Caco-2 (cell line): ENCODE measurements around the gene SGSM1. TPM values are rescaled to one million over a fixed set of nuclear protein-coding genes. Genes with fewer than 3 reads are reported as not detected.
"Not testable (repeated sequence)": the region's sequence is repeated elsewhere in the genome, so short reads cannot be mapped to it uniquely, and the experiment has no call there.

ENCODE experiments used
- BruUV-seq: library from RNA; stranded (reverse); fragments of 400-500 nt; replicated peaks from 2 replicates; lab custom pipeline; 2021; lab: Mats Ljungman, UMichigan
- CTCF ChIA-PET: fragments of 300-600 bp; sonication (Branson Sonifier 250); formaldehyde crosslinking; loops from one replicate; lab custom pipeline; 2022; ENCODE audit warnings: antibody characterized with exemption; lab: Charles Lee
- POLR2A ChIA-PET: fragments of 300-600 bp; sonication (Branson Sonifier 250); formaldehyde crosslinking; loops from one replicate; lab custom pipeline; 2022; ENCODE audit warnings: antibody characterized with exemption; lab: Charles Lee
- DNase-seq, 2 experiments: peaks; one replicate each; pipeline versions ENCODE4 v3.0.0 to v3.0.0-alpha.2; 2020 to 2022
- H3K27me3 ChIP-seq: replicated peaks from 2 replicates; pipeline ENCODE4 v1.6.0; 2011; ENCODE audit warnings: low read length; ENCODE audit not compliant: control insufficient read depth, insufficient read depth
- H3K36me3 ChIP-seq: 2 replicates; pipeline ENCODE4 v1.5.1; 2011; ENCODE audit warnings: low read length; ENCODE audit not compliant: control insufficient read depth, insufficient read depth
- H3K4me1 ChIP-seq: fragments of 250-450 bp; sonication (Bioruptor Pico); 2 replicates; pipeline ENCODE4 v1.5.1; 2020; ENCODE audit warnings: mild to moderate bottlenecking
- H3K4me3 ChIP-seq: 2 replicates; pipeline ENCODE4 v1.5.1; 2011; ENCODE audit warnings: low read depth, mild to moderate bottlenecking, control low read depth, low read length
- H3K9me3 ChIP-seq: fragments of 250-450 bp; sonication (Bioruptor Pico); 2 replicates; pipeline ENCODE4 v1.5.1; 2020; ENCODE audit warnings: mild to moderate bottlenecking, moderate library complexity
- H3K27ac Mint-ChIP-seq: one replicate; pipeline ENCODE4 v1.8.0; 2022; ENCODE audit warnings: mixed read lengths; ENCODE audit not compliant: unreplicated experiment
- H3K27me3 Mint-ChIP-seq: one replicate; pipeline ENCODE4 v1.8.0; 2022; ENCODE audit warnings: mixed read lengths; ENCODE audit not compliant: insufficient read depth, unreplicated experiment
- H3K36me3 Mint-ChIP-seq: one replicate; pipeline ENCODE4 v1.8.0; 2022; ENCODE audit warnings: mild to moderate bottlenecking, mixed read lengths; ENCODE audit not compliant: insufficient read depth, unreplicated experiment
- H3K4me1 Mint-ChIP-seq: one replicate; pipeline ENCODE4 v1.8.0; 2022; ENCODE audit warnings: low read depth, mixed read lengths; ENCODE audit not compliant: unreplicated experiment
- H3K4me3 Mint-ChIP-seq: one replicate; pipeline ENCODE4 v1.8.0; 2022; ENCODE audit warnings: mild to moderate bottlenecking, moderate library complexity, mixed read lengths; ENCODE audit not compliant: unreplicated experiment
- H3K9me3 Mint-ChIP-seq: one replicate; pipeline ENCODE4 v1.8.0; 2022; ENCODE audit warnings: mixed read lengths; ENCODE audit not compliant: unreplicated experiment
- CTCF ChIP-seq, 2 experiments: fragments of 200-600 bp in 1 of 2; IDR thresholded peaks; 1 replicate in 1 of 2; 2 replicates in 1 of 2; pipeline versions ENCODE4 v1.5.1 to v1.8.0; 2011 to 2022; ENCODE audit warnings: antibody characterized with exemption in 1 of 2, control low read depth in 1 of 2, inconsistent platforms in 1 of 2, low read depth in 1 of 2, low read length in 1 of 2, mild to moderate bottlenecking in 1 of 2, moderate library complexity in 1 of 2; ENCODE audit not compliant: insufficient read depth in 1 of 2, severe bottlenecking in 1 of 2, unreplicated experiment in 1 of 2
- intact Hi-C: fragments of 100-400 bp; cut with micrococcal nuclease; formaldehyde crosslinking; loops from one replicate; pipeline ENCODE4 v1.10.0; 2022; ENCODE audit not compliant: unreplicated experiment
- total RNA-seq: library from RNA; stranded (reverse); gene quantifications from 2 replicates; pipeline ENCODE4 v1.2.3, GENCODE V29; 2022

The SGSM1 gene
- total RNA-seq, 1 experiment from 2014 or later, result 6.1 TPM

- Mint-ChIP-seq H3K9me3 (no peaks in the 10 kb centered on the region), H3K36me3 (no peaks in the 10 kb centered on the region), H3K4me3 (no peak overlapping the region), H3K4me1 (peaks cover 7% of the 10 kb centered on the region), H3K27me3 (no peaks in the 10 kb centered on the region), H3K27ac (peak overlapping the region; percentile 86)
- BruUV-seq, result no TSS peak
- no peaks in the 10 kb centered on the region for H3K27me3 ChIP-seq
- TF ChIP-seq CTCF (IDR thresholded peaks at IDR 0.05; ENCODE audit: insufficient read depth in 1 of 2, low read depth in 1 of 2, low read length in 1 of 2, severe bottlenecking in 1 of 2, unreplicated experiment in 1 of 2), result no peak
- no peak for DNase-seq
- CTCF ChIA-PET, result no interaction called here
- intact Hi-C loops, result no loop called here
- H3K9me3 ChIP-seq, result no peaks in the 10 kb centered on the region
- no peak overlapping the region for H3K4me3 ChIP-seq
- peaks cover 13% of the 10 kb centered on the region for H3K4me1 ChIP-seq
- POLR2A ChIA-PET, result no interaction called here
- H3K36me3 ChIP-seq, result no peaks in the 10 kb centered on the region
Measured at GRCh38 chr22:24894998-24895397, 89.0 kb downstream of the SGSM1 start.

- peaks cover 24% of the 10 kb centered on the region for H3K9me3 Mint-ChIP-seq
- intact Hi-C loops, result no loop called here
- BruUV-seq, result no TSS peak
- peaks cover 15% of the 10 kb centered on the region for H3K36me3 Mint-ChIP-seq
- H3K27me3 Mint-ChIP-seq, result no peaks in the 10 kb centered on the region
- no peak overlapping the region for H3K4me3 Mint-ChIP-seq
- Histone ChIP-seq H3K4me1 (no peaks in the 10 kb centered on the region), H3K9me3 (no peaks in the 10 kb centered on the region), H3K27me3 (no peaks in the 10 kb centered on the region), H3K4me3 (no peak overlapping the region), H3K36me3 (no peaks in the 10 kb centered on the region; the same call in 1 of the 2 replicates)
- ChIA-PET POLR2A (interaction anchor here (0.6 kb wide), 1 partner anchor 346 kb away, joined by 5 read pairs; no protein-coding TSS in a partner anchor), CTCF (no interaction called here)
- no peak for DNase-seq
- no peaks in the 10 kb centered on the region for H3K4me1 Mint-ChIP-seq
- no peak overlapping the region for H3K27ac Mint-ChIP-seq
- no peak for TF ChIP-seq CTCF (IDR thresholded peaks at IDR 0.05; ENCODE audit: insufficient read depth in 1 of 2, low read depth in 1 of 2, low read length in 1 of 2, severe bottlenecking in 1 of 2, unreplicated experiment in 1 of 2)
Measured at GRCh38 chr22:24901448-24901847, 95.4 kb downstream of the SGSM1 start.

GRCh38 chr22:24905909-24906308 lies 99.9 kb downstream of the SGSM1 start:
- Mint-ChIP-seq H3K27me3 (no peaks in the 10 kb centered on the region), H3K9me3 (peaks cover 24% of the 10 kb centered on the region), H3K4me3 (no peak overlapping the region), H3K36me3 (peaks cover 15% of the 10 kb centered on the region), H3K27ac (no peak overlapping the region), H3K4me1 (no peaks in the 10 kb centered on the region)
- no peak overlapping the region for H3K4me3 ChIP-seq
- no peak for DNase-seq
- CTCF ChIA-PET, result no interaction called here
- H3K27me3 ChIP-seq, result no peaks in the 10 kb centered on the region
- no peak for TF ChIP-seq CTCF (IDR thresholded peaks at IDR 0.05; ENCODE audit: insufficient read depth in 1 of 2, low read depth in 1 of 2, low read length in 1 of 2, severe bottlenecking in 1 of 2, unreplicated experiment in 1 of 2)
- intact Hi-C loops, result no loop called here
- no peaks in the 10 kb centered on the region for H3K9me3 ChIP-seq
- H3K4me1 ChIP-seq, result no peaks in the 10 kb centered on the region
- POLR2A ChIA-PET, result no interaction called here
- no peaks in the 10 kb centered on the region; the same call in 1 of the 2 replicates for H3K36me3 ChIP-seq
- no TSS peak for BruUV-seq

GRCh38 chr22:24907101-24907500 lies 101.1 kb downstream of the SGSM1 start:
- H3K4me1 Mint-ChIP-seq, BruUV-seq, H3K4me1 ChIP-seq, H3K36me3 ChIP-seq, intact Hi-C loops, CTCF ChIA-PET, H3K27me3 ChIP-seq, POLR2A ChIA-PET, H3K27ac Mint-ChIP-seq, H3K4me3 Mint-ChIP-seq, DNase-seq, H3K27me3 Mint-ChIP-seq, H3K9me3 ChIP-seq, H3K4me3 ChIP-seq: not testable (repeated sequence)
- Mint-ChIP-seq H3K36me3 (peaks cover 15% of the 10 kb centered on the region), H3K9me3 (peaks cover 24% of the 10 kb centered on the region)
